SK-N-SH (cell line): ENCODE measurements around the gene GLIS1.

ENCODE experiments used
- EP300 ChIP-seq, 2 experiments: IDR thresholded peaks; 2 replicates each; pipeline versions ENCODE4 v1.4.0 to v1.6.1; 2012; ENCODE audit warnings: borderline replicate concordance in 1 of 2, low read depth in 1 of 2, low read length in 1 of 2
- SMC3 ChIP-seq: IDR thresholded peaks from 2 replicates; pipeline ENCODE4 v1.6.1; 2012; ENCODE audit warnings: low read depth, low read length, improper control_type of control experiment
- YY1 ChIP-seq: IDR thresholded peaks from 2 replicates; pipeline ENCODE4 v1.4.0; 2012; ENCODE audit warnings: low read depth, mild to moderate bottlenecking

DNA sequence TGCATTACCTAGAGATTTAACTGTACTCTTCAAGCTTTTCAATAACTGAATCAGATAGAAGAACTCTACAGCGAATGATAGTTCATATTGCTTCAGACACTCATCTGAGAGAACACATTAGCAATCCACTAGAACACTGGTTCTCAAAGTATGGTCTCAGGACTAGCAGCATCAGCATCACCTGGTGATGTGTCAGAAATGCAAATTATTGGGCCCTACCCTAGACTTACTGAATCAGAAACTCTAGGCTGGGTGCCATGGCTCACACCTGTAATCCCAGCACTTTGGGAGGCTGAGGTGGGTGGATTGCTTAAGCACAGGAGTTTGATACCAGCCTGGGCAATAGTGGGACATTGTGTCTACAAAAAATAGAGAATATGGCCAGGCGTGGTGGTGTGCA, 24.9 kb upstream of the GLIS1 start:
- TF ChIP-seq SMC3 (no peak), EP300 (IDR thresholded peaks at IDR 0.05; ENCODE audit: borderline replicate concordance in 1 of 2, low read depth in 1 of 2, low read length in 1 of 2) (no peak), YY1 (no peak)
